Measurements from ENCODE around the gene TRPM6.

GRCh38 chr9:74765481-74765971 lies 122.2 kb downstream of the TRPM6 start:
- TF ChIP-seq CTCF (IDR thresholded peaks at IDR 0.05; ENCODE audit: low read length) (no peak), EZH2phosphoT487 (IDR thresholded peaks at IDR 0.05; ENCODE audit: low read length) (no peak), EZH2 (optimal IDR thresholded peaks at IDR 0.05; ENCODE audit: low read depth, low read length) (no peak)
